K562 (cell line): ENCODE measurements around the gene DCPS. TPM values are rescaled to one million over a fixed set of nuclear protein-coding genes. Genes with fewer than 3 reads are reported as not detected.

Experiments
- ATAC-seq: fragments of 200-7000 bp; cut with Tn5 transposase; 3 replicates; pipeline ENCODE4 v1.9.1; 2020; ENCODE audit warnings: moderate library complexity
- BruUV-seq: library from RNA; stranded (reverse); fragments of 400-500 nt; replicated peaks from 2 replicates; lab custom pipeline; 2021; lab: Mats Ljungman, UMichigan
- CTCF ChIA-PET: fragments of 300-600 bp; formaldehyde crosslinking; extraction: SDS; loops from one replicate; lab custom pipeline; 2021; ENCODE audit warnings: low intra/inter-chr PET ratio; lab: Yijun Ruan, JAX
- POLR2A ChIA-PET: fragments of 300-600, 350-650 bp; sonication (Branson Sonifier 250); formaldehyde crosslinking; extraction: SDS; loops from one replicate; lab custom pipeline; 2021; ENCODE audit warnings: antibody characterized with exemption, inconsistent platforms; lab: Yijun Ruan, JAX
- DNase-seq, 4 experiments: peaks; one replicate each; pipeline versions ENCODE4 v3.0.0 to v3.0.0-alpha.2; 2011 to 2018; ENCODE audit warnings: low spot score in 3 of 4, mixed read lengths in 3 of 4; ENCODE audit errors: extremely low read depth in 1 of 4
- FAIRE-seq: peaks from 2 replicates; lab custom pipeline; 2011; peaks lifted over from hg19 to GRCh38; lab: Jason Lieb, UNC
- H2AFZ ChIP-seq: 2 replicates; pipeline ENCODE4 v1.6.0; 2011; ENCODE audit warnings: low read depth, low read length, control low read depth, inconsistent platforms
- H3K27ac ChIP-seq: fragments of 200-600 bp; 3 replicates; pipeline ENCODE4 v1.8.0; 2011; ENCODE audit warnings: low read depth, mild to moderate bottlenecking, control low read depth, inconsistent platforms, low read length, moderate library complexity, mixed read lengths; ENCODE audit errors: extremely low read depth
- H3K27me3 ChIP-seq, 2 experiments: fragments of 300-600 bp in 1 of 2; 2 replicates in 1 of 2; 3 replicates in 1 of 2; pipeline versions ENCODE4 v1.6.0 to v1.8.0; 2011; ENCODE audit warnings: inconsistent platforms in 2 of 2, low read length in 2 of 2, mild to moderate bottlenecking in 1 of 2, mixed read lengths in 1 of 2, moderate library complexity in 1 of 2; ENCODE audit not compliant: control insufficient read depth in 2 of 2, insufficient read depth in 2 of 2
- H3K36me3 ChIP-seq: fragments of 300-600 bp; 3 replicates; pipeline ENCODE4 v1.8.0; 2011; ENCODE audit warnings: mild to moderate bottlenecking, low read length, inconsistent platforms; ENCODE audit not compliant: control insufficient read depth, insufficient read depth
- H3K4me1 ChIP-seq, 2 experiments: fragments of 200-600 bp in 1 of 2; replicated peaks in 1 of 2; 2 replicates in 1 of 2; 3 replicates in 1 of 2; pipeline versions ENCODE4 v1.5.1 to v1.8.0; 2011; ENCODE audit warnings: inconsistent platforms in 2 of 2, low read length in 2 of 2, mild to moderate bottlenecking in 1 of 2, mixed read lengths in 1 of 2, moderate library complexity in 1 of 2; ENCODE audit not compliant: control insufficient read depth in 2 of 2, insufficient read depth in 2 of 2
- H3K4me2 ChIP-seq: 2 replicates; pipeline ENCODE4 v1.6.1; 2011; ENCODE audit warnings: low read length, control low read depth, inconsistent platforms, mixed read lengths; ENCODE audit not compliant: insufficient read depth
- H3K4me3 ChIP-seq: fragments of 200-600 bp; sonication (generic), shearing (Covaris generic); 2 replicates; pipeline ENCODE4 v1.5.1; 2016; ENCODE audit warnings: control low read depth, inconsistent platforms
- H3K79me2 ChIP-seq: fragments of 200-600 bp; 3 replicates; pipeline ENCODE4 v1.8.0; 2011; ENCODE audit warnings: low read length, inconsistent platforms; ENCODE audit not compliant: control insufficient read depth, insufficient read depth
- H3K9ac ChIP-seq, 2 experiments: 2 replicates each; pipeline versions ENCODE4 v1.6.0 to v1.6.1; 2011; ENCODE audit warnings: low read depth in 2 of 2, low read length in 2 of 2, control low read depth in 1 of 2, inconsistent platforms in 1 of 2, mild to moderate bottlenecking in 1 of 2, mixed read lengths in 1 of 2; ENCODE audit not compliant: insufficient read depth in 1 of 2
- H3K9me1 ChIP-seq: one replicate; pipeline ENCODE4 v1.6.0; 2011; ENCODE audit warnings: inconsistent platforms, mild to moderate bottlenecking, low read length, moderate library complexity; ENCODE audit not compliant: control insufficient read depth, insufficient read depth
- H3K9me3 ChIP-seq: replicated peaks from 2 replicates; pipeline ENCODE4 v1.5.1; 2011; ENCODE audit warnings: low read depth, low read length, inconsistent platforms; ENCODE audit not compliant: control insufficient read depth, insufficient read depth
- H4K20me1 ChIP-seq: replicated peaks from 2 replicates; pipeline ENCODE4 v1.6.1; 2011; ENCODE audit warnings: low read length, inconsistent platforms, mixed read lengths; ENCODE audit not compliant: control insufficient read depth, insufficient read depth
- ATF1 ChIP-seq, 2 experiments: fragments of 450-650 bp in 1 of 2; IDR thresholded peaks; 2 replicates each; pipeline ENCODE4 v1.6.1; 2016; ENCODE audit warnings: missing compliant biosample characterization in 1 of 2, missing genetic modification characterization in 1 of 2
- MCM7 ChIP-seq, 2 experiments: fragments of 450-650 bp; IDR thresholded peaks; 2 replicates each; pipeline ENCODE4 v1.6.1; 2016 to 2018
- NR2C1 ChIP-seq, 2 experiments: fragments of 450-650 bp; IDR thresholded peaks; 2 replicates each; pipeline ENCODE4 v1.6.1; 2017; ENCODE audit warnings: mild to moderate bottlenecking in 2 of 2, antibody characterized with exemption in 1 of 2, inconsistent platforms in 1 of 2, missing compliant biosample characterization in 1 of 2, missing genetic modification characterization in 1 of 2
- NR2C2 ChIP-seq, 2 experiments: fragments of 200-800 bp in 1 of 2; sonication (Bioruptor generic) in 1 of 2; sonication (generic) in 1 of 2; formaldehyde crosslinking in 1 of 2; IDR thresholded peaks; 2 replicates each; pipeline versions ENCODE4 v1.6.1 to v1.8.0; 2016 to 2022; ENCODE audit warnings: mild to moderate bottlenecking in 1 of 2, missing compliant biosample characterization in 1 of 2, missing genetic modification characterization in 1 of 2, missing genetic modification reagents in 1 of 2
- PHB ChIP-seq: fragments of 250-450 bp; sonication (Bioruptor Pico); IDR thresholded peaks from 2 replicates; pipeline ENCODE4 v1.5.0; 2021
- SMARCC2 ChIP-seq: fragments of 450-650 bp; IDR thresholded peaks from 2 replicates; pipeline ENCODE4 v1.6.1; 2017; ENCODE audit warnings: antibody characterized with exemption, moderate library complexity, mild to moderate bottlenecking, low read depth
- ZNF347 ChIP-seq: fragments of 450-650 bp; formaldehyde crosslinking; IDR thresholded peaks from 2 replicates; pipeline ENCODE4 v1.4.0; 2020; ENCODE audit warnings: low read depth, mild to moderate bottlenecking, moderate library complexity
- WGBS: fragments of 100-300 bp; shearing (Covaris generic); methylation state at CpG from one replicate; pipeline ENCODE4 v1.1.6; 2016; ENCODE audit warnings: low coverage, mixed read lengths; ENCODE audit not compliant: insufficient coverage; ENCODE audit errors: missing lambda C conversion rate; 5-methylcytosine and 5-hydroxymethylcytosine counted together
- in situ Hi-C: fragments of 300-500 bp; cut with MboI; formaldehyde crosslinking; loops from 4 replicates; pipeline ENCODE4 v1.15.0; 2018; ENCODE audit warnings: inconsistent platforms, mixed read lengths
- intact Hi-C: fragments of 100-400 bp; cut with micrococcal nuclease; formaldehyde crosslinking; loops from 2 replicates; pipeline ENCODE4 v1.14.2; 2022
- polyA plus RNA-seq, 8 experiments: library from polyadenylated mRNA; depleted of rRNA in 4 of 8; stranded (reverse) in 5 of 8; unstranded in 3 of 8; fragments of >200 nt; fragmentation: Nextera tagmentation in 2 of 8; fragmentation: Illumina TruSeq in 1 of 8; extraction: Ambion mirVana in 2 of 8; extraction: Trizol in 1 of 8; gene quantifications; 2 replicates each; pipeline versions ENCODE4 v1.2.1 to v1.2.3, GENCODE V29; 2011 to 2014; ENCODE audit warnings: inconsistent platforms in 1 of 8, missing spikeins in 1 of 8
- total RNA-seq, 7 experiments: library from RNA; depleted of rRNA in 6 of 7; stranded (reverse); fragments of >200 nt in 6 of 7; fragmentation: Illumina TruSeq in 2 of 7; extraction: Trizol in 2 of 7; gene quantifications; 2 replicates each; pipeline versions ENCODE4 v1.2.1 to v1.2.3, GENCODE V29; 2011 to 2021; ENCODE audit warnings: low replicate concordance in 1 of 7

The DCPS gene
- total and polyA plus RNA-seq, 9 of the 15 experiments (the other 6 are each of a cell fraction or from before 2014, with no cell fraction given): 8.7 to 38.1 (median 17.9) TPM

- ChIA-PET CTCF (interaction anchor here (0.6 kb wide), 1 partner anchor 1468 kb away, joined by 3 read pairs; no protein-coding TSS in a partner anchor), POLR2A (interaction anchor here (1.3 kb wide), 1 partner anchor 16 kb away, joined by 4 read pairs; no protein-coding TSS in a partner anchor)
- no peaks in the 10 kb centered on the region for H3K79me2 ChIP-seq
- DNase-seq (no peak), ATAC-seq (peak; percentile 50), FAIRE-seq (no peak)
- no peak for TF ChIP-seq MCM7 (IDR thresholded peaks at IDR 0.05)
- TF ChIP-seq PHB (CRISPR knock-in tag): no peak
- no peak for TF ChIP-seq SMARCC2
- peak; percentile 96 for TF ChIP-seq NR2C1 (IDR thresholded peaks at IDR 0.05)
- peak; percentile 97 for TF ChIP-seq NR2C1 (tag; IDR thresholded peaks at IDR 0.05)
- TF ChIP-seq ZNF347 (CRISPR knock-in tag): no peak
- TF ChIP-seq ATF1 (CRISPR knock-in tag; IDR thresholded peaks at IDR 0.05): no peak
- peak; percentile 41; the same call in 1 of the 2 replicates for TF ChIP-seq ATF1 (tag; IDR thresholded peaks at IDR 0.05)
- peak; percentile 94 for TF ChIP-seq NR2C2 (CRISPR knock-in tag; IDR thresholded peaks at IDR 0.05)
- peak; percentile 91 for TF ChIP-seq NR2C2 (tag; IDR thresholded peaks at IDR 0.05)
- intact Hi-C loops (no loop called here), in situ Hi-C loops (no loop called here)
- peaks cover 7% of the 10 kb centered on the region; the same call in 2 of the 3 replicates for H3K36me3 ChIP-seq
- H3K9me1 ChIP-seq: no peaks in the 10 kb centered on the region
- BruUV-seq: no TSS peak
- no peak overlapping the region for H3K4me2 ChIP-seq
- H4K20me1 ChIP-seq: no peaks in the 10 kb centered on the region
- H3K27me3 ChIP-seq: no peaks in the 10 kb centered on the region
- no peak overlapping the region for H3K9ac ChIP-seq
- H3K27ac ChIP-seq: no peak overlapping the region
- WGBS: 53% methylated on average over 9 of the region's 9 CpGs
- H2AFZ ChIP-seq: no peak overlapping the region
- no peaks in the 10 kb centered on the region for H3K9me3 ChIP-seq
- peaks cover 0 to 9% of the 10 kb centered on the region in 2 experiments; a peak in 1 of 5 replicates for H3K4me1 ChIP-seq
- no peak overlapping the region for H3K4me3 ChIP-seq
These were observed 25.2 kb downstream of the DCPS start for GRCh38 chr11:126328938-126329643.
